Esophagus squamous epithelium (tissue), 5 donors: Measurements from ENCODE around the gene EEPD1. TPM values are rescaled to one million over a fixed set of nuclear protein-coding genes. Genes with fewer than 3 reads are reported as not detected.
A peak's percentile ranks its signal among the peaks of the same experiment; 100 is the strongest.

Source experiments
- DNase-seq: peaks from one replicate; lab custom pipeline; 2025; lab: John Stamatoyannopoulos, UW
- H3K27ac ChIP-seq, 4 donors: fragments of 200-600 bp; sonication (generic); one replicate each; pipeline ENCODE4 v1.5.1; 2016 to 2019; ENCODE audit warnings: mild to moderate bottlenecking in 1 of 4
- H3K27me3 ChIP-seq, 4 donors: fragments of 200-600 bp; sonication (generic); 1 replicate in 3 of 4; 2 replicates in 1 of 4; pipeline versions ENCODE4 v1.5.1 to v1.6.0; 2017 to 2021; ENCODE audit warnings: antibody characterized with exemption in 1 of 4
- H3K36me3 ChIP-seq, 3 donors: fragments of 200-600 bp; sonication (generic); one replicate each; pipeline ENCODE4 v1.5.1; 2016 to 2019
- H3K4me1 ChIP-seq, 3 donors: fragments of 200-600 bp; sonication (generic); one replicate each; pipeline ENCODE4 v1.5.1; 2017 to 2019
- H3K4me3 ChIP-seq, 4 donors: fragments of 200-600 bp; sonication (generic); 1 replicate in 3 of 4; 2 replicates in 1 of 4; pipeline ENCODE4 v1.5.1; 2016 to 2019; ENCODE audit warnings: mild to moderate bottlenecking in 2 of 4, moderate library complexity in 1 of 4
- H3K9me3 ChIP-seq, 3 donors: fragments of 200-600 bp; sonication (generic); one replicate each; pipeline ENCODE4 v1.5.1; 2016 to 2019
- POLR2A ChIP-seq, 4 donors: fragments of 450-650 bp; IDR thresholded peaks; one replicate each; pipeline ENCODE4 v1.6.1; 2017; ENCODE audit warnings: antibody characterized with exemption in 4 of 4, mild to moderate bottlenecking in 4 of 4, moderate library complexity in 3 of 4
- WGBS, 2 donors: methylation state at CpG; one replicate each; pipeline ENCODE4 v1.1.5; 2018; 5-methylcytosine and 5-hydroxymethylcytosine counted together
- intact Hi-C: fragments of 100-400 bp; cut with DNase I; formaldehyde crosslinking; loops from one replicate; pipeline ENCODE4 v1.15.0; 2022
- total RNA-seq, 4 donors: library from RNA; depleted of rRNA; stranded (reverse); fragments of >200 nt; gene quantifications; one replicate each; pipeline ENCODE4 v1.1.0, GENCODE V29; 2016
- TF ChIP-seq, protein P1 (sequence below), 6 experiments: fragments of 450-650 bp in 4 of 6; fragments of 200-600 bp in 2 of 6; sonication (generic) in 2 of 6; IDR thresholded peaks; one replicate each; pipeline ENCODE4 v1.5.1; 2016 to 2019; ENCODE audit warnings: antibody characterized with exemption in 6 of 6, mild to moderate bottlenecking in 4 of 6, moderate library complexity in 4 of 6
- donor health status: DM: yes; HTN: yes; CAD: no.

Gene EEPD1
- total RNA-seq, 4 donors from 2014 or later = 2.3 to 10.2 (median 4.8) TPM

DNA sequence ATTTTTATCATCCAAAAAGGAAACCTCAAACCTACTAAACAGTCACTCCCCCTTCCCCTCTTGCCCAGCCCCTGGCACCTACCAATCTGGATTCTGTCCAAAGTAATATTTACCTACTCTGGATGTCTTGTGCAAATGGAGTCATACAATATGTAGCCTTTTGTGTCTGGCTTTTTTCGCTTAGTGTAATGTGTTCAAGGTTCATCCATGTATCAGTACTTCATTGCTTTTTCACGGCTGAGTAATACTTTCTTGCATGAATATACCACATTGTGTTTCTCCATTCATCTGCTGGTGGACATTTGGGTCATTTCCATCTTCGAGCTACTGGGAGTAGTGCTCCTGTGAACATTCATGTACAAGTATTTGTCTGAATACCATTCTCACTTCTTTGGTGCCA is 113.6 kb downstream of the EEPD1 start:
- WGBS, 2 donors = 80 to 91% methylated on average over 3 of the region's 3 CpGs
- TF ChIP-seq, protein P1, sequence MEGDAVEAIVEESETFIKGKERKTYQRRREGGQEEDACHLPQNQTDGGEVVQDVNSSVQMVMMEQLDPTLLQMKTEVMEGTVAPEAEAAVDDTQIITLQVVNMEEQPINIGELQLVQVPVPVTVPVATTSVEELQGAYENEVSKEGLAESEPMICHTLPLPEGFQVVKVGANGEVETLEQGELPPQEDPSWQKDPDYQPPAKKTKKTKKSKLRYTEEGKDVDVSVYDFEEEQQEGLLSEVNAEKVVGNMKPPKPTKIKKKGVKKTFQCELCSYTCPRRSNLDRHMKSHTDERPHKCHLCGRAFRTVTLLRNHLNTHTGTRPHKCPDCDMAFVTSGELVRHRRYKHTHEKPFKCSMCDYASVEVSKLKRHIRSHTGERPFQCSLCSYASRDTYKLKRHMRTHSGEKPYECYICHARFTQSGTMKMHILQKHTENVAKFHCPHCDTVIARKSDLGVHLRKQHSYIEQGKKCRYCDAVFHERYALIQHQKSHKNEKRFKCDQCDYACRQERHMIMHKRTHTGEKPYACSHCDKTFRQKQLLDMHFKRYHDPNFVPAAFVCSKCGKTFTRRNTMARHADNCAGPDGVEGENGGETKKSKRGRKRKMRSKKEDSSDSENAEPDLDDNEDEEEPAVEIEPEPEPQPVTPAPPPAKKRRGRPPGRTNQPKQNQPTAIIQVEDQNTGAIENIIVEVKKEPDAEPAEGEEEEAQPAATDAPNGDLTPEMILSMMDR (IDR thresholded peaks at IDR 0.05) = no peak
- TF ChIP-seq POLR2A (IDR thresholded peaks at IDR 0.05) = no peak
- Histone ChIP-seq H3K4me3 (no peak overlapping the region), H3K9me3 (no peaks in the 10 kb centered on the region), H3K27me3 (no peaks in the 10 kb centered on the region), H3K36me3 (no peaks in the 10 kb centered on the region), H3K27ac (no peak overlapping the region), H3K4me1 (peaks cover 7 to 45% (median 24%) of the 10 kb centered on the region in 3 donors)
- no peak for DNase-seq
- intact Hi-C loops = no loop called here

DNA sequence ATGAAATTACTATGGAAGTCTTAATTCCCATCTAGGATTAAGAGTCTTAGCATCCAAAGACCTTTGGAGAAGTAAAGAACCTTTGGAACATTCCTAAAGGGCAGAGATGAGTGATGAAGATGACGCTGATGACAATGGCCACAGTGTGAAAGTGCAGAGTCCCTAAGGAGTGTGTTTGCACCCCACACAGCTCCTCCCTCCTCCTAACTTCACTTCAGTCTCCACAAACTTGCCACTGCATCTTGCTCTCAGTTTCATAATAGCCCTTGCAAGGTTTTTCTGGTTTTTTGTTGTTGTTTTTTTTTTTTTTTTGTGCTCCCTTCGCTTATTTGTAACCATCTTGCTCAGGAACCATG is 119.1 kb downstream of the EEPD1 start:
- intact Hi-C loops = no loop called here
- TF ChIP-seq POLR2A (IDR thresholded peaks at IDR 0.05) = no peak
- TF ChIP-seq, protein P1 (IDR thresholded peaks at IDR 0.05) = no peak
- Histone ChIP-seq H3K9me3 (no peaks in the 10 kb centered on the region), H3K4me1 (peaks cover 0 to 21% (median 6%) of the 10 kb centered on the region in 3 donors), H3K27me3 (no peaks in the 10 kb centered on the region), H3K36me3 (no peaks in the 10 kb centered on the region), H3K4me3 (no peak overlapping the region), H3K27ac (no peak overlapping the region)
- DNase-seq = no peak
- 65 to 93% methylated on average over 2 of the region's 2 CpGs for WGBS, 2 donors

DNA sequence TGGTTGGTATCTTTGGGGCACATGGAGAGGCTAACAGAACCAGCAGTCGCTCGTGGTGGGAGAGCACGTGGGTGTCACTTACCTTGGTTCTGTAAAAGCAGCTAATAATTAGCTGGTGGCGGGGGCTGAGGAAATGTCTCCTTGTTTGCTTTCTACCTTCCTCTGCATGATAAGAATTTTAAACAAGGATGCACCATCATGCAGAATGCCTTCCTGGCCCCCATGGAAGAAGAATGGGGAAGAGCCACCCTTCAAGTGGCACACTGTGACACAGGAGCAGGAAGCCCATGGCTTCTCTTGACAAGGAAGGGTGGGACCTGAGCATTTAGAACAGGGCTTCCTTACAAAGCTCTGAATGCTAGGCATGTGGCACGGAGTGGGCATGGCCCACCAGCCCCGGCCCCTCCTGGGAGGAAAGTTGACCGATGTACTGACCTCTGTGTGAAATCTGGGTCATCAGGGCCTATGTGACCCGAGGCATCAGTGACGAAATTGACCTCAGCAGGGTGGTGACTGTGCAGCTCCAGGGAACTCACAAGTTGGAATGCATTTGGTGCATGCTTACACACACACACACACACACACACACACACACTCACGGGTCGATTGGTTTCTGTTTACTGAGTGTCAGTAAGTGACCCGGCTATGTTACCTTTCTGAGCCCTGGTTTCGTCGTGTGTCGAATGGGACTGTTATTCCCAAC is 119.7 kb downstream of the EEPD1 start:
- Histone ChIP-seq H3K9me3 (no peaks in the 10 kb centered on the region), H3K36me3 (no peaks in the 10 kb centered on the region), H3K27me3 (no peaks in the 10 kb centered on the region), H3K4me3 (no peak overlapping the region), H3K4me1 (peaks cover 0 to 26% (median 12%) of the 10 kb centered on the region in 3 donors), H3K27ac (no peak overlapping the region)
- WGBS, 2 donors = 78 to 83% methylated on average over 12 to 15 of the region's 15 CpGs
- no peak for TF ChIP-seq POLR2A (IDR thresholded peaks at IDR 0.05)
- TF ChIP-seq, protein P1 (IDR thresholded peaks at IDR 0.05) = no peak
- intact Hi-C loops = no loop called here
- no peak for DNase-seq

DNA sequence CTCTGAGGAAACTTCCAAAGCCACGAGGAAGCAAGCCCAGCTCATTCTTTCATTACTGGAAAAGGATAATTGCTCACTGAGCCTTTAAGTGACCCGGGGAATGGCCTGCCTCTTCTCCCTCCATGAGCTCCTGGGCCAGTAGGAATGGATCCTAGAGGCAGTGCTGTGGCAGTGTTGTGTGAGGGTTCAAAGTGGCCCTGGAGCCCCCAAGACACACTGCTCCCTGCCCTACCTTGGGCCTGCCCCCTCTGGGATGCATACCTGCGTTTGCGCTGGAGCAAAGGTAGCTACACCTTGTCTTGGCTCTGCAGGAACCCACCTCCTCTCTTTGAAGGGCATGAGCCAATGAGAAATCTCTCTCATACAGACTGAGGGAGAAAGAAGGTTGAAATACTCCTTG is 120.8 kb downstream of the EEPD1 start:
- H3K27ac ChIP-seq = peak overlapping the region in 1 of 4 donors; percentile 9

DNA sequence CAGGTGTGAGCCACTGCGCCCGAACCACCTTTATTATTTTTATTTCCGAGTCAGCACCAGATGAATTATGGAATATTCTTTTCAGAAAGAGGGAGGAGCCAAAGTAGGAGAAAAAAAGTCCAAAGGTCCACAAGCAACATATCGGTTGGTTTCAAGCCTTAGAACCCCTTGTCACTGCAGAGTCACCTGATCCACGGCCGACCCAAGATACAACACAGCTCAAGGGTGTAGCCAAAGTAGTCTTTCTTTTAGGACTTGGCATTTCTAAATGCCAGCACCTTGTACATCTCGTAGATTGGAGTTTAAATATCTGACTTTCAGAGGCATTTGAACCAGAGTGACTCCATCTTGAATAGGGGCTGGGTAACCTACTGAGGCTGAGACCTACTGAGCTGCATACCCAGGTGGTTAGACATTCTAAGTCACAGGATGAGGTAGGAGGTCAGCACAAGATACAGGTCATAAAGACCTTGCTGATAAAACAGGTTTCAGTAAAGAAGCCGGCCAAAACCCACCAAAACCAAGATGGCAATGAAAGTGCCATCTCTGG is 122.8 kb downstream of the EEPD1 start:
- no peaks in the 10 kb centered on the region for H3K9me3 ChIP-seq
- no peak overlapping the region for H3K4me3 ChIP-seq
- no peak for DNase-seq
- H3K27ac ChIP-seq = no peak overlapping the region
- TF ChIP-seq, protein P1 (IDR thresholded peaks at IDR 0.05) = no peak
- TF ChIP-seq POLR2A (IDR thresholded peaks at IDR 0.05) = no peak
- peaks cover 6 to 57% (median 28%) of the 10 kb centered on the region in 3 donors for H3K4me1 ChIP-seq
- peaks cover 0 to 4% (median 0%) of the 10 kb centered on the region in 4 donors for H3K27me3 ChIP-seq
- 81 to 88% methylated on average over 8 of the region's 8 CpGs for WGBS, 2 donors
- no peaks in the 10 kb centered on the region for H3K36me3 ChIP-seq
- intact Hi-C loops = no loop called here

More for the DNA sequence above, 120.8 kb downstream of the EEPD1 start:
- Histone ChIP-seq H3K9me3 (no peaks in the 10 kb centered on the region), H3K27me3 (peaks cover 0 to 4% (median 0%) of the 10 kb centered on the region in 4 donors), H3K4me3 (no peak overlapping the region), H3K36me3 (no peaks in the 10 kb centered on the region), H3K4me1 (peaks cover 0 to 38% (median 19%) of the 10 kb centered on the region in 3 donors)
- intact Hi-C loops = no loop called here
- TF ChIP-seq POLR2A (IDR thresholded peaks at IDR 0.05) = no peak
- 40 to 67% methylated on average over 1 to 3 of the region's 4 CpGs for WGBS, 2 donors
- DNase-seq = no peak
